PC-9 (cell line): Measurements from ENCODE around the gene SASH1.

Source experiments
- CTCF ChIP-seq: fragments of 200-600 bp; sonication (generic); conservative IDR thresholded peaks from 2 replicates; pipeline ENCODE4 v1.6.1; 2017; ENCODE audit warnings: mixed run types, antibody characterized with exemption, mild to moderate bottlenecking, moderate library complexity
- EZH2 ChIP-seq: fragments of 200-600 bp; sonication (generic); IDR thresholded peaks from 2 replicates; pipeline ENCODE4 v1.8.0; 2017; ENCODE audit warnings: antibody characterized with exemption, low read depth

GRCh38 chr6:148293181-148293995 is 49.2 kb upstream of the SASH1 start:
- TF ChIP-seq CTCF (no peak), EZH2 (no peak)
